Effector CD8-positive, alpha-beta T cell (primary cell): ENCODE results near the gene TNS1.

Experiments used
- DNase-seq: peaks from one replicate; lab custom pipeline; 2025; lab: John Stamatoyannopoulos, UW

The TNS1 gene

GRCh38 chr2:217998926-217999594 is 3.7 kb downstream of the TNS1 start:
- DNase-seq: no peak

DNA sequence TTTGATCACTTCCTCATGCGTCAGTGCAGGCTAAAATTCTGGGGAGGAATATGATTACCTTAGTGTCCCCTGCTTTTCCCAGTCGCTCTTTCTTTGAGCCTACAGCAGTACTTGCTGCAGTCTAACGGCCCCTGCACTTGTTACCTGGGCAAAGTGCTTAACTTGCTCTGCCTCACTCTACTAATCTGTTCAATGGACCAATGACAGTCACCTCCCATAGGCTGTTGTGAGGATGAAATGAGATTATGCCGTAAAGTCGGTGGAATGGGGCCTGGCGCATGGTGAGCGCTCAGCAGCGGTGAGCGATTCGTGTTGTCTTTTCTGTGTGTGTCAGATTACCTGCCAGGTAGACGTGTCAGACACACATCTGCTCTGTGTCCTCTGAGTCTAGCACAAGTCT is 5.3 kb downstream of the TNS1 start:
- DNase-seq: no peak

DNA sequence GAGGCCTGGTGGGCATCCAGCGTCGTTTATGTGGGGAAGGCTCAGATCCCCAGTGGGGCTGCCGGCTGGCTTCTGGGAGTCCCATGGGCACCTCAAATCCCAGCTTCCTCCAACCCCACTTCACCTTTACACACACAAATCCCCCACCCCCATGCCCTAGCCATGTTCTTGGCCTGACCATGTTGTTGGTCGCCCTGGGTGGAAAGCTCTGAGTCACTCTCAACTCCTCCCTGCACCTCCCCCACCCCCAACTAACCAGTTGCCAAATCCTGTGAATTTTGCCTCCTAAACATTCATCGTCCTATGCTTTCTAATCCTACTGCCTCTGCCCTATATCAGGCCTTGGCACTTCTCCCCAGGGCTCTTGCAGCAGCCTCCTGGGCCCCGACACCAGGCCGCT is 6.4 kb downstream of the TNS1 start:
- no peak for DNase-seq

GRCh38 chr2:217995731-217996231 is 7.0 kb downstream of the TNS1 start:
- no peak for DNase-seq

- DNase-seq: no peak
Observed at GRCh38 chr2:217994776-217995274, 8.0 kb downstream of the TNS1 start.

DNA sequence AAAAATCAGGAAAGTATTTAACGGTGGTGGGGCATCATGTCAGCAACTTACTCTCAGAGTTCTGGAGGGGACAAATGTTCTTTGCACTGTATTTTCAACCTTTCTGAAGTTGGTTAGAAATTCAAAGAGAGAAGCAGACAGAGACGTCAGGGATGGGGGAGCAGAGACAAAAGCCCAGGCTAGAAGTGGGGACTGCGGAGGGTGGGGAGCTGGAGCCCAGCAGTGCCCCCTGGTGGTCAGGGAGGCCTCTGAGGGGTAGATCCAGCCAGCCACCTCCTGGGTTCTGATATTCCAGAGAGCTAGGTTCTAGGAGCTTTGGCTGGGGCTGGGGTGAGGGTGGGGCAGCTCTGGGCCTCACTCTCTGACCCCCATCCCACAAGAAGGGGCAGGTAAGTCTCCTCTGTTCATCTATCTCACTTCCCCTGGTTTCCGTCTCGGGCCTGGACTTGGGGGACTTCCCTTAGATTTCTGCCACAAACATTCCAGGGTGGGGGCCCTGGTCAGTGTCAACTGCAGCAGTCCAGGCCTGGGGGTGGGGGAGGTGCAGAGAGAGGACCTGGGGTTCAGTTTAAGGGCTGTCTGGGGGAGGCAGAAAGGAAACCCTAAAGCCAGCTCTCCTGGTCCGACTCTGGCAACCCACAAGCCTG is 8.9 kb downstream of the TNS1 start:
- DNase-seq: peak; percentile 9

- no peak for DNase-seq
Observed at GRCh38 chr2:217993138-217993537, 9.7 kb downstream of the TNS1 start.

DNA sequence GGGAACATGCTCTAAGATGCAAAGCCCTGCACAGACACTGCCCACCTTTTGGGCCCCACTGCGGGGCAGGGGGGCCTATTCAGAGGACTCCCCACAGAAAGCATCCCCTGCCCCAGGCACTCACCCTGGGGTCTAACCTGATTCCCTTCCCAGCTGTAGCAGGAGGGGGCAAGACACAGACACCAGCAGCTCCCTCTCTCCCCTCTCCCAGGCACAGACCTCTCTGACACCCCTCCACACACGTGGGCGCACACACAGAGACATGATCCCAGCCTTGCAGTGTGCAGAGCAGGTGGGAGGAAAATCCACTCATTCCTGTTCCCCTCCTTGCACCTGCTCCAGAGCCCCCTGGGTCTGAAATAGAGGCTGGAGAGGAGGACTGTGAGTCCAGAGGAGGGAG is 10.7 kb downstream of the TNS1 start:
- DNase-seq: no peak

DNA sequence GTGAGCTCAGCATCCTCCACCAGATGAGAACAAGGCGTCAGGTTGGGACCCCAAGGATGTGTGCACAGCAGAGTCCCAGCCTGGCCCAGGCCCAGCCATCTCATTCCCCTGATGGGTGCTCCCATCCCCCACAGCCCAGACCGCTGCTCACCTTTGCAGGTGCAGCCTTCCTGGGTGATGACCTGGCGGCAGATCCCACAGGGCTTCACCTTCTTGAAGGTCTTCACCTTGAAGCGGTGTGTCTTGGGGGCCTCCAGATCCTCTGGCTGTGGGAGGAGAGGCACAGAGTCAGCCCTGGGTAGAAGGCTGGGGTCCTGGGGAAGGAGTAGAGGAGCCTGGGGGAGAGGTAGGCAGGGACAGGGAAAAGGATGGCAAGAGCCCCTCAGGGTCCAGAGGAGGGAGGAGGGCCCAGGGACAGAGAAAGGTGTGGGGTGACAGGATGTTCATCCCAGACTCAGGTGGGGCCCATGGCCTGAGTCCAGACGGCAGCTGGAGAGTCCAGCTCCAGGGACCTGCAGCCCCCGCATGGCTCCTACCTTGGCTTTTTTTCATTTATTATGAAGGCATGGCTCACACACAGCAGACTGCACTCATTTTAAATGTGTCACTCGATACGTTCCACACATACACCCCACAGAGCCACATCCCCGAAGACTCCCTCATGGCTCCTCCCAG is 11.9 kb downstream of the TNS1 start:
- no peak for DNase-seq

DNA sequence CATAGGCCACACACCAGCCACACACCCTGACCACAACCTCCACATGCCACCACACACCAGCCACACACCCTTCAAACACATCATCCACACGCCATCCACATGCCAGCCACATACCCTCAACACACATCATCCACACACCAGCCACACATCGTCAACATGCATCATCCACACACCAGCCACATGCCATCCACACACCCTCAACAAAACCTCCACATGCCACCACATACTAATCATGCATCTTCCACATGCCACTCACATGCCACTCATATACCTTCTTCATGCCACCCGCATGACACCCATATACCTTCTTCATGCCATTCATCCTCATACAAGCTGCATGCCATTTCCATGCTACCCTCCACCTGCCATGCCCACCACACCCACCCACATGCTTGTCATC is 12.4 kb downstream of the TNS1 start:
- no peak for DNase-seq

GRCh38 chr2:217989221-217989948 is 13.4 kb downstream of the TNS1 start:
- no peak for DNase-seq

GRCh38 chr2:217988840-217989204 is 14.0 kb downstream of the TNS1 start:
- no peak for DNase-seq

DNA sequence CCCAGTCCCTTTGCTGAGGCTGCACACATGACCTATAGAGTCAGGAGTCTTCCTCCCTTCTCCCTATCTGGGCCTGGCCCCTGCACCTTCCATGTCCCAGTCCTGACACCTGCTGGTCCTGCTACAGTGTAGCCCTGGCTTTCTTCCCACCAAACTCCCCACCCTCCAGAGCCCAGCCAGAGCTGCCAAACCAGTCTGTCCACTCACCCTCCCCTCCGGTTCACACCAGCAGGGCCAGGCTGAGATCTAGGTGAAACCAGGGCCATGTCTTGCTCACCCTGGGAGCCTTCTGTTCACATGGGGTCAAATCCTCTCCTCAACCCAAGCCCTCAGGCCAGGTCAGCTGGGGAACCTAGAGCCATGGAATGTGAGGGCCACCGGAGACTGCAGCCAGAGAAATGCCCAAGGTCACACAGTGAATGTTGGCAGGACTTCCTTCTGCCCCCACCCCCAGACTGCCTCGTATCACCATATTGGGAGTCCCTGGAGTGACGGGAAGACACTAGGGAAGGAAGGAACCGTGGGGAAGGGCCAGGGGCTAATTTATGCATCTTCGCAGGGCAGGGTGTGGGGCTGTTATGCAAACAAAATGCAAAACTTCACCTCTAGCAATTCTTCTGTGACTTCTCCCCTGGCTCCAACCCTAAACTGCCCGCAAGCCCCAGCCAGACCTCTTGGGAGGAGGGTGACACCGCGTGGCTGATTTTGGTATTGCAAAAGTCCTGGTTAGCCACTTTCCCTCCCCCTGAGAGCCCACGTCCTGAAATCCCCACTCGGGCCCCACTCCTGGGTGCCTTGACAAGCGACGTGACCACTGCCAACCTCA is 14.6 kb downstream of the TNS1 start:
- DNase-seq: peak; percentile 15

DNA sequence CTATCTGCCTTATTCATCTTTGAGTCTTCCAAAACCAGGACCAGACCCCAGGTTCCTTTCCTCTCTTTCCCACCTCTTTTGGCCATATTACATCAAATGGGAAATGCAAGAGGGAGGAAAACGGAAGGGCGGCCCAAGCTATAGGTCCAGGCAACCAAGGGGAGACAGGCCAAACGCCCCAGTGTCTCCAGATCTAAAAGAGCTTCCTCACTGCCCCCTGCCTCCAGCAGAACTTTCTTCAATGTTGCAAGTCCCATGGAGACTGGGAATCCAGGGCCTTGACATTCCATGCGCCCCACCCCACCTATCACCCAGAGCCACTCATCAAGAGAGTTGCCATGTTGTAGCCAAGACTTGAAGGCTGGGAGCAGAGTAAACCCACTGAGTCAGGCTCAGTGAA is 15.4 kb downstream of the TNS1 start:
- DNase-seq: no peak

GRCh38 chr2:217986256-217986961 is 16.4 kb downstream of the TNS1 start:
- no peak for DNase-seq

- DNase-seq: no peak
Observed at GRCh38 chr2:217983276-217984233, 19.2 kb downstream of the TNS1 start.

GRCh38 chr2:217981971-217982370 is 20.8 kb downstream of the TNS1 start:
- DNase-seq: no peak

GRCh38 chr2:217981084-217981730 is 21.6 kb downstream of the TNS1 start:
- no peak for DNase-seq

- DNase-seq: no peak
Observed at GRCh38 chr2:217980591-217980990, 22.2 kb downstream of the TNS1 start.
